NCI-H2081 (cell line): ENCODE measurements around the gene ZNF746.

Source experiments
- DNase-seq, 2 experiments: peaks; one replicate each; lab custom pipeline; 2025; lab: John Stamatoyannopoulos, UW

ZNF746 gene

DNA sequence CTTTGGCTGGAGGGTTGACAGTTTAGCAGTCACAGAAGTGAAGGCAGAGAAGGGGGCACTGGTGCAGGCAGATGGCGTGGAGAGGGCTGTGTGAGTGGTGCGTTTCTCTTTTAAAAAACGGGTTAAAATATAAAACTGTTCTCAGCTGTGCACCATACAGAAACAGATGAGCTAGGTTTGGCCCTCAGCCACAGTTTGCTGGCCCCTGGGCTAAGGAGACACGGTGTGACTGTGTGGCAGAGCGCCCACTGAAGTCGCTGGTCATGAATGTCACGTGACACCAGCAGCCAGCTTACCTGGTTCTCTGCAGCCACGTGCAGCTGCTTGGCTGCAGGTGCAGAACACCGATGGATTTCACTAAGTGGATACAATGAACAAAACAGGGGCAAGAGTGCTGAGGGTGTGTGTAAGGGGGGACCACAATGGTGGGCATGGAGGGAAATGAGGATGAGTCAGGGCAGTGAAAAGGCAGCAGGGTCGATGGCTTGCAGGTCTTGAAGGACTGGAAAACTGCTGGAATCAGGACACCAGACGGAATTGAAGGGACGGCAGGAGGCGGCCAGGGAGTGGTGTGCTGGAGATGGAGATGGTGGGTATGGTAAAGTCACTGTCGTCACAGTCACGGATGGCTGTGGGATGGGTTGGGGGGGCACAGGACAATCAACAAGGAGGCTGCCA is 7.4 kb downstream of the ZNF746 start:
- DNase-seq, result no peak

DNA sequence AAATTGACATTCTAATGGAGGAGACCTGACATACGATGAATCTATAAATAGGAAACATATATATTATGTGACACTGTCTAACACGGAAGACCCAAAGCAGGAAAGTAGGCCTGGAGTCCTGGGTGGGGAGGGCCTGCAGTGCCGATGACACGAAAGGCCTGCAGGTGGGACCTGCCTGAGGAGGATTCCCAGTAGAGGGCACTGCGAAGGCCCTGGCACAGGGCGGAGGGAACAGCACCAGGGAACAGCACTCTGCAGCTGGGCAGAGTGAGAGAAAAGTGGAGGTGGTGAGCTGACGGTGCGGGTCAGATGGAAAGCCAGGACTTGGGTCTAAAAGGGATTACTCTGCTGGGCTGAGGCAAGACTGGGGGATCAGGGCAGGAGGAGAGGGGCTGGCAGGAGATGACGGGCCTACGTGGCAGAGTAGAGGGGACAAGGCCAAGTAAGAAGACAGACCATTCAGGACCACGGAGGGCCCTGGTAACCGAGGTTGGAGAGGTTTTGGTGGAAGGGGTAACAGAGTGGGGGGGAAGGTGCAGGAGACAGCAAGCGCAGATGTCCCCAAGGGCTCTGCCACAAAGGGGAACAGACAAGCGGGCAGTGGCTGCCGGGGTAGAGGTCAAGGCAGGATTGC is 8.1 kb downstream of the ZNF746 start:
- DNase-seq, result peak in 1 of 2 experiments; percentile 7

DNA sequence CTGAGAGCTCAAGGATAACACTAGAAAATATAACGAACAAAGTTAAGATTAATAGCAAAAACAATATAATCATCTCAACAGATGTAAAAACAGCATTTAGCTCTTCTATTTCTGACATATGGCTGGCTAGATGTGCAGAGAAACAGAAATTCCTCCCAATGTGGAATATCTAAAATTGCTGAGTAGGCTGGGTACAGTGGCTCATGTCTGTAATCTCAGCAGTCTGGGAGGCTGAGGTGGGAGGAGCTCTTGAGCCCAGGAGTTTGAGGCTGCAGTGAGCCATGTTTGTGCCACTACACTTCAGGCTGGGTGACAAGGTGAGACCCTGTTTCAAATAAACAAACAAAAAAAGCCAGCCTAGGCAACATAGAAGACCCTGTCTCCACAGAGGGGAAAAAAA is 18.0 kb downstream of the ZNF746 start:
- no peak for DNase-seq

DNA sequence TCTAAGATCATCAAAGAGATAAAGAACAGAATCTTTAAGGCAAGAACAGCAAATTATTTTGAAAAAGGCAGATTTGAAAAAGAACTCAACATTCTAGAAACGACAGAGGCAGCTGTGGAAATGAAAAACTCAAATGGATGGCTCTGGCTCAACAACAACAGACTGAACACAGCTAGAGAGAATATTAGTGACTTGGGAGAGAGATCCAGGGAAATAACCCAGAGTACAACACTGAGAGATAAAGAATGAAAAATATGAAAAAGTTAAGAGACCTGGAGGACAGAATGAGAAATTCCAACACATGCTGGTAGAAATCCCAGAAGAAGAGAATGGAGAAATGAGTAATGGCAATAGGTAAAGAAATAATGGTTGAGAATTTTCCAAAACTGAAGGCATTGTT is 18.9 kb downstream of the ZNF746 start:
- DNase-seq, result no peak

DNA sequence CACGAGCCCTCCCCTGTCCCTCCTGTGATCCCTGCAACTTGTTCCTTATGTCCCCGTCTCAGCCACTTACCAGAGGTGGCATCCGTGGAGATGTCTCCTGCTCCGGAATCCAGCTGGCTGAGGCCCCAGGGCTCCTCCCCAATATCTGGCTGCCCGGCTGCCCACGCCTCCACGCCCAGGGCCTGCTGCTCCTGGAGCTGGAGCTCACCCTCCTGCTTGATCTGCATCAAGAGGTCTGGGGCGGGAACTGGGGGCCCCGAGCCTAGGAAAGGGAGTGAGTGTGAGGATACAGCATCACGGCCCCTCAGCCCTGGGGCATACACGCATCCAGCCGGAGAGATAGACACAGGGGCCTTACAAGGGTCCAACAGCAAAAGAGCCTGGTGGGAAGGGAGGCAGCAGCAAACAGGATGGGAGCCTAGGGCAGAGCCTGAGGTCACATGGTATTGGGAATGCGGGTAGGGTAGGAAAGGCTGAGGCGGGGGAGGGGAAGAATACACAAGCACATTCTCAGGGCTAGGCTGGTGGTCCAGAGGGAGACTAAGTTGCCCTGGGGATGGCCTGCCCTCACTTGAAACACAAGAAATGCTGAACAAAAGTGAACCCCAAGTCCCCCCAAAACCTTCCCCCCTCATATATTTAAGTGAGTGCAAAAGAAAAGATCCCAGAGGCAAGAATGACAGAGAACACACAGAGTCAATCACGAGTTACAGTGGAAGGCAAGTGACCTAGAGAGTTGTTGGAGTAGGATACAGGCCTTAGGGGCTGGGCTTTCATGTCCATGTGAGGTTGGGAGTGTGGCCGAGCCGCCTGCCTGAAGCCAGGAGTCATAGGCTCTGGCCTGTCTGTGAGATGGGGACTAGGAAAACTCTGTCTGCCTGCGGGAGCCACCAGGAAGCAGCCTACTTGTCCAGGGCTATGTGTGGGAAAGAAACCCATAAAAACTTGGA is 19.8 kb downstream of the ZNF746 start:
- DNase-seq, result no peak

DNA sequence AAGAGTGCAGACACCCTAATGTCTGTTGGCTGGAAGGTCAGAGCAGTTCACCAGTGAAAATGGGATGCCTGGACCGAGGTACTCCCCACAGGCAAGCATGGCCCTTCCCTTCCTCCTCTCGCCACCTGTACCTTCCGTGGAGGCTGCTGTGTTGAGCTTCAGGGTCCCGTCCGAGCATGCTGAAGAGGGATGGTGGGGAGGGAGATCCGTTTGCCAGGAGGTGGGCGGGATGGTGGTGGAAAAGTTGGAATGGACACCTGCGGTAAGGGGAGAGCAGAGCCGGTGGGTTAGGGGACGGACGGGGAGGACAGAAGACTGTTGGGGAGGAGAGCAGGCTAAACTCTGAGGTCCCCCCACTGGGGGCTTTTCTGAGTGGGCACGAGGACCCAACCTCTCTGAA is 20.8 kb downstream of the ZNF746 start:
- no peak for DNase-seq

DNA sequence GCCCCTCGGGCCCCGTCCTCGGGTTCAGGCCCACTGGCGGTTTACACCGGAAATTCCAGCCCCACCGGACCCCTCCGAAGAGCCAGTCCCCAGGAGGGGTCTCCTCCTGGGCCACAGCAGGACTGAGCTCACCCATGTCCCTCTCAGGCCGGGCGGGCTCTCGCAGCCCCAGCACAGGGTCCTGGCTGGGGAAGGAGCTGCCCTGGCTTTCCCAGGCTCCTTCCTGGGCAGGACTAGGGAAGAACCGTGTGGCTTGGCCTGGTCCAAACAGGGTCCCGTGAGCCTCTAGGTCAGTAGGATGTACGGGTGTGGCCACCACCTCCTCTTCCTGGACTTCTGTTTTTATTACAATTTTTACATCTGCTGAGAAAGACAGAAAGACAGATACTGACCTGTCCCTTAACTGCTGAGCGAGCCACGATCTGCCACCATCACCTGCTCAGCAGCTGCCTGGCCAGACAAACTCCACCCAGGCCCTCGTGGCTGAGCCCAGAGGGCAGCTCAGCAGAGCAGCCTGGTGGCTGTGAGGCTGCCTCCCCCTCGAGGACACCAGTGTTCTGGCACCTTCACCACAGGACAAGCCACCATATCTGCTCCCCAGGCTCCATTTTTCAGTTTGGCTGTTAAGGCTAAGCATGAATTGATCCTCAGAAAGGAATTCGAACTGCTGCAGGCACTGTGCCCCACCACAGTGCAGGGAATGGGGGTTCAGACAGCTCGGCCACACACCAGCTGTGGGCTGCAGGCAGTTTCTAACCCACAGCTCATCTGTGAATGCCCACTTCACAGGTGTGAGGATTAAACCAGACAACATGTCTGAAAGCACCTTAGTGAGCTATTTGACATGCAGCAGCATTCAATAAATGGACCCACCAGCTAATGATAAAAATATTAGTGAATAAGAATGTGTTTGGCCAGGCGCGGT is 22.2 kb downstream of the ZNF746 start:
- DNase-seq, result no peak

DNA sequence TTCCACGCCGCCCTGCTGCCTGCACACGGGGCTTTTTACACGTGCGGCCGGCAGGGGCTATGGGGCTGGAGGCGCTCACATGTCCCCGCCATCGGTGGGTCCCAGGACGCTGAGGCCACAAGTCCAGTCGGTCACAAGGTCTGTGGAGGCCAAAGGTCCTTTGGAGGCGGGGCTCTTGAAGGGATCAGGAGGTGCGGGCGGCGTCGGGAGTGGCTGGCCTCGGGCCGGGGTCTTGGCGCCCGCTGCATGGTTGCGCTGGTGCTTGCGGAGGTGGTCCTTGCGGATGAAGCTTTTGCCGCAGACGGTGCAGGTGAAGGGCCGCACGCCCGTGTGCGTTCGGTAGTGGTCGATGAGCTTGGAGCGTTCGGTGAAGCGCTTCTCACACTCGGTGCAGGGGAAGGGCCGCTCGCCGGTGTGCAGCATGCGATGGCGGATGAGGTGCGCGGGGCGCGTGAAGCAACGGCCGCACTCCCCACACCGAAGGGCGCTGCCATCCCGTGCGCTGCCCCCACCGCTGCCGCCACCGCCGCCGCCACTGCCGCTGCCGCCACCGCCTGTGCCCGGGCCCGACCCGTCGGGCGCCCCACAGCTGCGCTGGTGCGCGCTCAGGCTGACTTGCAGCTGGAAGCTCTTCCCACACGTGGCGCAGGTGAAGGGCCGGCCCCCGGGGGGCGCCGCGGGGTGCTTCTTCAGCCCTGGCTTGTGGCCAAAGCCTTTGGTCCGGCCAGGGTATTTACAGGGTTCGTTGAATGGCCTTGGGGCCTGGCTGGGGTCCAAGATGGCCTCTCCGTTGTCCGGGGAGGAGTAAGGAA is 23.1 kb downstream of the ZNF746 start:
- no peak for DNase-seq

DNA sequence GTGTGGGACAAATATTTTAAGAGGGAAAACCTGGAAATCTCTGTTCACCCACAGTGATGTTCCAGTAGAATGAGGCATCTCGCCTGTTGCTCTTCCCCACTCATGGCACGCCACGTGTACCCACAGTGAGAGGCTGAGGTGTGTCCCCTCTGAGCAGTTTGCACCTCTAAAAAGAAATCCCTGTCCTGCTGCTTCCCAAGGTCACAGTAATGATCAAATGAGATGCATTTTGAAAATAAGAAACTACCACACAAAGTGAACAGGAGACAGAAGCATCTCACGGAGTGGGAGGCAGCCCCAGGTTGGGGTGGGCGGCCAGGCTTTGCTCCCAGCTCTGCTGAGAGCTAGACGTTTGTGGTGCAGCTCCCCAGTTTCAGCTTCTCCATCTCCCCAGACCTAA is 24.4 kb downstream of the ZNF746 start:
- DNase-seq, result no peak

DNA sequence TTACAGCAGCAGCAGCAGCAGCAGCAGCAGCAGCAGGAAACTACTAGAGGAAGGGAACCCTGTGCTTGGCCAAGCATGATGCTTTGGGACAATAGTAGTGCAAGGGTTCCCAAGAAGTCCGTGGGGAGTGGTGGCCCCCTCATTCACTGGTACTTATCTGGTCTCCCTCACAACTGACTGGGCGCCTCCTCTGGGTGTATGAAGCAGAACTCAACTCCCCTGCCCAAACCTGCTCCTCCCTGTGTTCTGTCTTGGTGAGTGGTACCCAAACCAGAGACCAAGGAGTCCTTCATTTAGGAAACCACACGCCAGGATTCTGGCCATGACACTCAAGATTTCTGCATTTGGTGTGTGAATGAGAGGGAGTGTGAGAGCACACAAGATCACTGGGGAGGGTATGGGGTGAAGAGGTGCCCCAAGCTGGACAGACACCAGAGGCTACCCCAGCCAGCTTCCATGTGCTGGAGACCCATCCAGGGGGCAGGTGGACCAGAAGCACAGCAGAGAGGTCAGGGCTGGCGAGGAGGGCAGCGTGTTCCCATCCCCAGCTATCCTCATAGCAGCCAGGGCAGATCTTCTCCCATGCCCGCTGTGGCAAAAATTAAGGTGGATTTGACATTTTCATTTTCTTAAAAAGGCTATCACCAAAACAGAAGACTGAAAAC is 26.2 kb downstream of the ZNF746 start:
- no peak for DNase-seq

DNA sequence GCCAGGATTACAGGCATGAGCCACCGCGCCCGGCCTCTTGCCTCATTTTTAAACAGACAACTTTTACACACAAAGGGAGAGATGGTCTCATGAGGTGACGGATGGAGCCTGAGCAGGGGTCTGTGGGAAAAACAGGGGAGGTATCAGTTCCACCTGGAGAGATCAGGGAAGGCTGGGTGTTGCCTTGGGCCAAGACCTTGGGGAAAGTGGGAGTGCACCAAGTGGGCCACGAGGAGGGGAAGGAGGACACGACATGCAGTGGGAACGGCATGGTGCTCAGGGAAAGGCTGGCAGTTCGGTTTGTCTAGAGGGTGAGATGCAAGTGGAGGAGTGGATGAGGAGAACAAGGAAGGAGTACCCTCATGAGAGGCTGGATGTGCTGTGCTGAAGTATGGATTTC is 27.8 kb downstream of the ZNF746 start:
- no peak for DNase-seq

DNA sequence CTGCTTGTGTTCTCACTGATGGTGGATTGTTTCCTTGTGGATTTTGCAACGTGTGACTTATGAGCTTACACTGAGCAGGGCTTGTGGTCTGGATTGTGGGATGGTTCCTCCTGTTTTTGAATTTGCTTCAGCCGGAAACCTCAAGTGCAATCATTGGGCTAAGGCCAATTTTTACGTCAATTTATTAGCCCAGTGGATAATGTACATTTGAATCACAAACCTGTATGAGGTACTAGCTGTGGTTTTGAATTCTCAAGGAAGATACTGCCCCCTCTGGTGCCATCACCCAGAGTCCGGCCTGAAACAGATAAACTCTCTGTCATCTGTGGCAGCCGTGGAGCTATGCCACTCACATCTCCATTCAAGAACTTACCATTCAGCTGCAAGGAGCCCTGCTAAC is 29.4 kb downstream of the ZNF746 start:
- DNase-seq, result no peak

DNA sequence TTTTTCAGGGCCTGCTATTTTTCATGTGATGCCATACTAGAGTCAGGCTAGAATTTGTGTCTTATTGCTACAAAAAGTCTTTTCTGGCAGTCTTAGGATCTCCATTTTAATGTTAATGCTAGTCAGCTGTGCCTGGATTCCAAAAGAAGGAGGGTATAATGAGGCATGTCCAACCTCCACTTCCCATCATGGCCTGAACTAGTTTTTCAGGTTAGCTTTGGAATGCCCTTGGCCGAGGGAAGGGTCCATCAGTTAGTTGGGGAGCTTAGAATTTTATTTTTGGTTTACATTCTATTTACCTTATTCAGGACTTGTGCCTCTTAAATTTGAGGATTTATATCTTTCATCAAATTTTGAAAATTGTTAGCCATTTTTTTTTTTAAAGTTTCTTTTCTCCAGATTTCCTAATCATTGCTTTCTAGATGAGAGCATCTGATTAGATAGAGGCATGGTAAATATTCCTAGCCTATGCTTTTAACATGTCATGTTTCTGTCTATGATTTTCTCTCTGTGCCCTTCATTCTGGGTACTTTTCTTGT is 30.2 kb downstream of the ZNF746 start:
- no peak for DNase-seq

DNA sequence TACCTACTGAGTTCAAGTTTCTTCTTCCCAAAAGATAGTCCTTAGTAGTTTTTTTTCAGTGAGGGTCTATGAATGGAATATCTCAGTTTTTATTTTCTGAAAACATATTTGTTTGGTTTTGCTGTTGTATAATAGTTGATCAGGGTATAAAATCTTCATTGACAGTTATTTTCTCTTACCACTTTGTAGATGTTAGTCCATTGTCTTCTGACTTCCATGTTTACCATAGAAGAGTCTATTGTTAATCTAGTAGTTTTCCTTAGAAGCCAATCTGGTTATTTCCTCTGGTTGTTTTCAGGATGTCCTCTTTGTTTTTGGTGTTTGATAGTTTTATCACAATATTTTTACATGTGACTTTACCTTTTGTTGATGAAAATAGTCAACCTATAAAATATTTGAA is 31.2 kb downstream of the ZNF746 start:
- no peak for DNase-seq

DNA sequence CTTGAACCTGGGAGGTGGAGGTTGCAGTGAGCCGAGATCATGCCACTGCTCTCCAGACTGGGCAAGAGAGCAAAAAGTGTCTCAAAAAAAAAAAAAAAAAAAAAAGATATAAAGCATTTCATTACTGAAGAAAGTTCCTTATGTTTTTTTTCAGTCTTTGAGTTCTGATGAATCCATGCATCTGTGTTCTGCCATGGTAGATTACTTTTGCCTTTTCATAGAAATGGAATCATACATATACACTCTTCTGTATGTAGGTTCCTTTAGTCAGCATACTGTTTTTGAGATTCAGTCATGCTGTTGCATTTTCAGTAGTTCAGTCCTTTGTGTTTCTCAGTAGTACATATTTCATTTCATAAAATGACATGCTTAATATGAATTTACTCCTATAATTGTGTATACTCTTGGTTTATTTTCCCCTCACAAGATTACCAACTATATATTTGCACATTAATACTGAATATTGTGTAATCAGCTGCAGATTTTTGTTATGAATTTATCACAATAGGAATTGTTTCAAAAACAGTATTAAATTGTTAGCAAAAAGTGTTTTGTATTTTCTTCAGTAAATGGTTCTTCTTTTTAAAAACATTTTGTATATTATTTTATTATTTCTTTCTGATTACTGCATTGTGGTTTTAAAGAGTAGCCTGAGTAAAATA is 34.0 kb downstream of the ZNF746 start:
- no peak for DNase-seq

DNA sequence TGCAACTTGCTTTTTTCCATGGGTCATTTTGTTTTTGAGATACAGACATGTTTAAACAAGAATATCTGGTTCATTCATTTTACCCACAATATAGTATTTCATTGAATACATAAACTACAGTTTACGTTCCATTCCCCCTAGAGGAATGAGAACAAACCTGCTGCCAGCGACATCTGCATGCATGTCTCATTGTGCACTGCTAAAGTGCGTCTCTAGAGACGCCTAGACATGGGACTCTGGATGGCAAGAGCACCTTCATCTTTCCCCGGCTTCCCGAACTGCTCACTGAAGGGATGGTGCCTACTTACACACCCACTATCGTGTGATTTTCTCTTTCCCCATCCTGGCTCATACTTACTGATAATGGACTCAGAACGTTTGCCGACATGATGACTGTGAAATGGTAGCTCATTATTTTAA is 35.5 kb downstream of the ZNF746 start:
- DNase-seq, result no peak

DNA sequence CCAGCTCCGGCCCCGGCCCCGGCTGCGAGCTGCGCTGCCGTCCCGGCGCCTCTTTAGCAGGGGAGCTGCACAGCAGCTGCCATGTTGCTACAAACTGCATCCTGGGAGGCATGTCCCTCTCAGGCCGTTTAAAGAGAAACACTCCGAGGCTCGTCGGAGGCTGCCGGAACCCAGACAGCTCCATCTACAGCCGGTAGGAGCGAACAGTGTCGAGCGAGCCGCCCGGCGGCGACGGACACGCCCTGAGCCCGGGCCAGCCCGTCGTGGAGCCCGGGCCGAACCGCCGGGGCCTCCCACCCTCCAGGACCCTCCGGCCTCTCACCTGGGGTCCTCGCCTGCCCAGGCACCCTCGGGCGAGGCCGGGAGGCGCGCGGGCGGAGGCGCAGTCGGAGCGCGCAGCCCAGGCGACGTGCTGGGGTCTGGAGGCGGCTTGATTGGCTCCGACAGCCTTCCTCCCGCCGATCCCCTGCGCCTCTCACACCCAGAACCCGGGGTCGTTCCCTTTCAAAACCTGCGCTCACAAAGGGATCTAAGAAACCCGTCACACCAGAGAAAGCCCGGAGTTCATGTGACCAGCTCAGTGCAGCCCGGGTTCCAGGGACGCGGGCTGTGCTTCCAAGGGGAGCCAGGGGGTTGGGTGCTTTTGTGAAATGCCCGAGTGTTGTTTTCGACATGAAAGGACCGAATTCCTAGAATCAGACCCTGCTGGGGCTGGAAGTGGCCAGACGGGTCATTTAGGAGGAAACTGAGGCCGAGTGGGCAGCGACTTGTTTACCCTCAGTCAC is 36.9 kb downstream of the ZNF746 start, which contains the start of gene ZNF777:
Gene ZNF777 (minus strand): TSS at position 570 of the 785 bp plus-strand sequence. CDS start 5,040 bp downstream, outside the sequence.
- peak; percentile 74 to 86 for DNase-seq
